GM21786 (cell line): ENCODE results near the gene ACAP3.
"Not testable (repeated sequence)": the region's sequence is repeated elsewhere in the genome, so short reads cannot be mapped to it uniquely, and the experiment has no call there.

Experiments
- ATAC-seq: cut with Tn5 transposase; IDR thresholded peaks from one replicate; pipeline ENCODE4 v1.9.1; 2021; ENCODE audit not compliant: unreplicated experiment

ACAP3 gene

DNA sequence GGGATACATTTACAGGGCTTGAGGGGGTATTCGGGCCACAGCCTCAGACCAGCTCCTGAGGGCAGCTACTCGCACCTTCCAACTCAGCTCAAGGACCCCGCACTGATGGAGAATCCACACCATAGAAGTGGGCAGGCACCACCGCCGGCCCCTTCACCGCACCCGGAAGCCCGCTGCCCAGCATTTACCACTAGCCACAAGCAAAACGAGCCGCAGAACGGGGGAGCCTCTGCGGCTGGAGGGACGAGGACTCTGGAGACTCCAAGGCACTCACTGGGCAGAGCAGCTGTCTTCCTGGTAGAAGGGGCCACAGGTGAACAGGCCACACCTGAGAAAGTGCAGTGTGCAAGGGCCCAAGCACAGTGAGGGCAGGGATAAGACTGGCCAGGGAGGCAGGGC lies 39.4 kb downstream of the ACAP3 start:
- ATAC-seq: no peak

DNA sequence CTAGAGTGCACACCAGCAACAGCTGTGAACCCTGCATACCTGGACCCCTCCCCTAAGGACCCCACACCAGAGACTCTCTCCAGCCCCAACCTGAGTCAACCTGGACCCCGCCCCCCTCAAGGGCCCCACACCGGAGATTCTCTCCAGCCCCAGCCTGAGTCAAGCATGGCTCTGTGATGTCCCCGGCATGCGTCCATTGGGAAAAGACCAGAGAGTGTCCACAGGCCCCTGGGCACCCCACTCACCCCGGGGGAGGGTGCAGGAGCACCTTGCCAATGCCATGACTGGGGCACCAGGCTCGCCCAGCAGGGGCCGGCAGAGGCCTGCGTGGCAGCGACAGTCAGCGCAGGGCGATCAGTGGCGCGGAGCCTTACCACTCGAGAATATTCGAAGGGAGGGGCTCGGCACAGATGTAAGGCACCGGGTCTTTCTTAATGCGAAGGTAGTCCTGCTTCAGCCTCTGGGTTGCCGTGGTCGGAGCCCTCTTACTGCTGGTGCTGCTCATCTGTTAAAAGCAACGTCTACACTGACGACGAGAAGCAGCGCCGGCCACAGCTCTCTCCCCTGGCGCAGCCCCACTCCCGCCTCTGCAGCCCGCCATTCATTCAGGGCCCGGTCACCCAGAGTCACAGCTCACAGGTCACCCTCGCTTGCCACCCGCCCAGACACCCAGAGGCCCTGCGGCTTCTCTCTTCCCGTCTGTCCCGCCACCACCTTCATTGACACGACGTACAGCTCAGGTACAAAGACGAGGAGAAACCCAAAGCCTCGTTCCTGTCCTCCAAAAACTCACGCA lies 40.0 kb downstream of the ACAP3 start:
- no peak for ATAC-seq

DNA sequence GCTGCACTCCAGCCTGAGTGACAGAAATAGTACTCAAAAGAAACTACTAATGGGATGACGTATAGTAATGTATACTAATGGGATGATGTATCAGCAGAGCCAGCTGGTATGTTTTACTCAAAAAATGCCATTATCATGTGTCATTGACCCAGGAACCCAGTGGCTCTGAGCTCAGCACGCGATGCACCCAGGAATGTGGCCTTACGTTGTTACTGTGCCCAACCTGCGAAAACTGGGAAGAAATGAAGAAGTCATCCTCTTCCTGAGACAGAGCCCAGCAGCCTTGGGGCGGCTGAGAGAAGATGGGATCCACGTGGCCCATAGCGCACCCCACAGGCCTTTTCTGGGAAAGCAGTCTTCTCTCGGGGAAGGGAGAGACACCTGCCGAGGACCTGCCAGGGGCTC lies 42.9 kb downstream of the ACAP3 start:
- ATAC-seq: no peak

DNA sequence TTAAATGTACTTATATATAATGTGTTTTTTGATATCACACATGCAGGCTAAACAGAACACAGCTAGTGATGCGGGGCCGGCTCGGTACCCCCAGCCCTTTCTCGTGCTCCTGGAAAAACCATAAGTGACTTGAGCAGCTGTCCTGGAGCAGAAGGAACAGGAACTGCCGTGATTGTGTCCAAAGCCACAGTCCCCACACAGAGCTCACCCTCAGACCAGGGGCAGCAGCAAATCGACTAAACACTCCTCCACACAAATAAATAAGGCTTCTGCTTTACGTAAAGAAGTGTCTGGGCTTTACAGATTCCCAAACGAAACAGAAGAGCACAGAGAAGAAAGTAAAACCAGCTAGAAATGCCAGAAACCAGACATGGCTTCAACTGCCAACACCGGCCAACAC lies 43.7 kb downstream of the ACAP3 start:
- no peak for ATAC-seq

DNA sequence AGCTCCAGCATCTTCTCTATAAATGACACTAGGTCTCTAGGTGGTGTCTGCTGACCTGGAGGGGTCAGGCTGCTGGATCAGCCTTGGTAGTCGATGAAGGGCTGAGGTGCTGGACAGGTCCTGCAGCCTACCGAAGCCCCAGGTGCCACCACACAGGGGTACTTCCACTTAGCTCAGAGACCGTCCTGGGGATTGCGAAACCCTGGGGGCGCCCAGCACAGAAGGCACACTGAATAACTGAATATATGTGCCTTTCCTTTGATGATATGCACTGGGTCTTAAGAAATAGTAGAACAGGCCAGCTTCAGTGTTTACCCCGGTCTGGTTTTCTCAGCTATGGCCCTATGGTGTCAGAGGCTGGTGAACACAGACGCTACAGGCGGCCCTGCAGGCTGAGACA lies 45.0 kb downstream of the ACAP3 start:
- ATAC-seq: no peak

GRCh38 chr1:1262071-1262470 lies 45.7 kb downstream of the ACAP3 start:
- no peak for ATAC-seq

DNA sequence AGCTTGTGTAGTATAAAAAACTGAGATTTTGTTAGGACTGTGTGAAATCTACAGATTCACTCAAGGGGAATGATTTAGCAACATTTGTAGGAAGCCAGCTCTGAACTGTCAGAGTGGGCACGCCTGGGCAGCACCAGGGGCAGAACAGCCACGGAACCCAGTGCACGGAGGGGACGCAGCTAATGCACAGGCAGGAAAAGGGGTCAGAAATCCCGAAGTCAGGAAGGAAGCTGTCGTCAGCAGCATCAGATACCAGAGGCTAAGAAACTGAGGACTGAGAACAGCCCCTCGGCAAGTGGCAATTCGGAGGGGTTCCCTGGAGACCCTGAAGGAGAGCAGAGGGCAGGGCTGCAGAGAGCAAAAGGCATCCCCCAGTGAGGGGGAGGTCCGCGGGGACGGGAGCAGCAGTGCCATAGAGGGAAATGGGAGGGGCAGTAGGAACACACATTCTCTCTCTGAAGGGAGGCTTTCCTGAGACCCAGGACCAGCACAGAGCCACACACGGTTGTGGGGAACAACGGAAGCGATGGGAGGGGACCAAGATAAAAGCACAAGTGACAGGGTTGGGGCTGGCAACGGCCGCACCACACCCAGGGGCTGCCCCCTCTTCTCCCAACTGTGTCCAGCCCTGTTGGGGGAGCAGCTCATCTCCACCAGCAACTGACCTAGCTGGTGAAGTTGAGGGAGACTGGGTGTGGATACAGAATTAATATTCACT lies 46.7 kb downstream of the ACAP3 start:
- no peak for ATAC-seq

- no peak for ATAC-seq
Observed at GRCh38 chr1:1259951-1260600, 47.7 kb downstream of the ACAP3 start.

GRCh38 chr1:1259540-1259939 lies 48.2 kb downstream of the ACAP3 start:
- ATAC-seq: no peak

- no peak for ATAC-seq
Observed at GRCh38 chr1:1259119-1259488, 48.6 kb downstream of the ACAP3 start.

- ATAC-seq: no peak
Observed at GRCh38 chr1:1256956-1257871, 50.5 kb downstream of the ACAP3 start.

- ATAC-seq: no peak
Observed at GRCh38 chr1:1255611-1256010, 52.1 kb downstream of the ACAP3 start.

- ATAC-seq: no peak
Observed at GRCh38 chr1:1255078-1255477, 52.7 kb downstream of the ACAP3 start.

GRCh38 chr1:1254667-1254998 lies 53.1 kb downstream of the ACAP3 start:
- no peak for ATAC-seq

GRCh38 chr1:1253972-1254666 lies 53.6 kb downstream of the ACAP3 start:
- no peak for ATAC-seq

DNA sequence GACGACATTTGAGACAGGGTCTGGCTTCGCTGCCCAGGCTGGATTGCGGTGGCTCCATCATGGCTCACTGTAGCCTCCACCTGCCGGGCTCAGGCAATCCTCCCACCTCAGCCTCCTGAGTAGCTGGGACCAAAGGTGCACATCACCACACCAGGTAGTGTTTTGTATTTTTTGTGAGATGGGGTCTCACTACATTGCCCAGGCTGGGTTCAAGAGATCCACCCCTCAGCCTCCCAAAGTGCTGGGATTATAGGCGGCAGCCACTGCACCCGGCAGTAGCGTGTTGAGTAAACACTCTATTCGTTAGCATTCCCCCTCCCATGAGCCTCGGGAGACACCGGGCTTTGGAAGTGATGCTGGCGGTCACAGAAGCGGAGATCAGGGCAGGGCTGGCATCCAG lies 54.4 kb downstream of the ACAP3 start:
- ATAC-seq: no peak

DNA sequence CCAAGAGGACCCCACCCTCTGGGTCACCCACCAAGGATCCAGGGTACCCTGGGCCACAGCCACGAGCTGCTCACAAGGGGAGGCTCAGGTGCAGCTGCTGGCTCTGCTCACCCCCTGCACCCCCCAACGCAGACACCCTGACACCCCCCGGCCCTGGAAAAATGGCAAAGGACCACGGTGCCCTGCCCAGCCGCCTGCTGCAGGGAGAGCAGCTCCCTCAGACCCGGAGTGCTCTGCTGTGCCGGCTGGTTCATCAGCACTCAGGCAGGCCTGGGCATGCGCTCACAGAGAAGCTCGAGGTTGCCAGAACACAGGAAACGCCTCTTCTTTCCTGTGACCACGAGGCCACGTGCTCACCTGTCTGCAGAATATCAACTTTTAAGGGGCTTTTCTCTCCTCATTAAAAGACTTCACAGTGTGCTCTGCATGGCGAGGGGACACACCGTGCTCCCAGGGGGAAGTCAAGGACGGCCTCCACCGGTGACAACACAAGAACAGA lies 56.9 kb downstream of the ACAP3 start:
- ATAC-seq: no peak

DNA sequence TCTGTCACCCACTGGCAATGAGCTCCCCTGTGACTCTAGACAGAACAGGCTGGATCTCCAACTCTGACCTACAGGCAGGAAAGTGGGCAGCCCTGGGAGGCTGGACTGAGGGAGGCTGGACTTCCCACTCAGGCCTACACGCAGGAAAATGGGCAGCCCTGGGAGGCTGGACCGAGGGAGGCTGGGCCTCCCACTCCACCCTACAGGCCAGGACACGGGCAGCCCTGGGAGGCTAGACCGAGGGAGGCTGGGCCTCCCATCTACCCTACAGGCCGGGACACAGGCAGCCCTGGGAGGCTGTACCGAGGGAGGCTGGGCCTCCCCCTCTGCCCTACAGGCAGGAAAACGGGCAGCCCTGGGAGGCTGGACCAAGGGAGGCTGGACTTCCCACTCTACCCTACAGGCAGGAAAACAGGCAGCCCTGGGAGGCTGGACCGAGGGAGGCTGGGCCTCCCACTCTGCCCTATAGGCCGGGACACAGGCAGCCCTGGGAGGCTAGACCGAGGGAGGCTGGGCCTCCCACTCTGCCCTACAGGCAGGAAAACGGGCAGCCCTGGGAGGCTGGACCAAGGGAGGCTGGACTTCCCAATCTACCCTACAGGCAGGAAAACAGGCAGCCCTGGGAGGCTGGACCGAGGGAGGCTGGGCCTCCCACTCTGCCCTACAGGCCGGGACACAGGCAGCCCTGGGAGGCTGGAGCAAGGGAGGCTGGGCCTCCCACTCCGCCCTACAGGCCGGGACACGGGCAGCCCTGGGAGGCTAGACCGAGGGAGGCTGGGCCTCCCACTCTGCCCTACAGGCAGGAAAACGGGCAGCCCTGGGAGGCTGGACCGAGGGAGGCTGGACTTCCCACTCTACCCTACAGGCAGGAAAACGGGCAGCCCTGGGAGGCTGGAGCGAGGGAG lies 59.5 kb downstream of the ACAP3 start:
- not testable (repeated sequence) for ATAC-seq

- no peak for ATAC-seq
Observed at GRCh38 chr1:1247341-1247913, 60.3 kb downstream of the ACAP3 start.
